Kidney (tissue), 14 donors: Measurements from ENCODE around the gene HAO2. TPM values are rescaled to one million over a fixed set of nuclear protein-coding genes. Genes with fewer than 3 reads are reported as not detected.

Experiments used
- DNase-seq, 5 donors: peaks; one replicate each; pipeline ENCODE4 v3.0.0-alpha.2; 2013 to 2020
- FAIRE-seq: peaks from 2 replicates; lab custom pipeline; 2012; peaks lifted over from hg19 to GRCh38; lab: Jason Lieb, UNC
- H3K27ac ChIP-seq, 2 donors: one replicate each; pipeline ENCODE4 v1.7.0; 2013; ENCODE audit warnings: low read depth in 2 of 2, low read length in 2 of 2, inconsistent platforms in 1 of 2
- H3K27me3 ChIP-seq: one replicate; pipeline ENCODE4 v1.7.1; 2013; ENCODE audit warnings: low read length, inconsistent platforms; ENCODE audit not compliant: control insufficient read depth, insufficient read depth
- H3K36me3 ChIP-seq, 3 donors: one replicate each; pipeline versions ENCODE4 v1.7.0 to v1.7.1; 2013; ENCODE audit warnings: low read length in 3 of 3, control low read depth in 1 of 3, inconsistent platforms in 1 of 3; ENCODE audit not compliant: insufficient read depth in 3 of 3, control insufficient read depth in 2 of 3
- H3K4me1 ChIP-seq, 3 donors: one replicate each; pipeline versions ENCODE4 v1.7.0 to v1.7.1; 2013; ENCODE audit warnings: low read length in 3 of 3, inconsistent platforms in 1 of 3, low read depth in 1 of 3; ENCODE audit not compliant: control insufficient read depth in 2 of 3, insufficient read depth in 2 of 3
- H3K4me3 ChIP-seq, 3 donors: one replicate each; pipeline versions ENCODE4 v1.7.0 to v1.8.1; 2013; ENCODE audit warnings: low read length in 3 of 3, control low read depth in 1 of 3, inconsistent platforms in 1 of 3
- H3K9ac ChIP-seq, 3 donors: one replicate each; pipeline versions ENCODE4 v1.7.0 to v1.7.1; 2013; ENCODE audit warnings: low read length in 3 of 3, control low read depth in 1 of 3, inconsistent platforms in 1 of 3
- H3K9me3 ChIP-seq, 3 donors: one replicate each; pipeline versions ENCODE4 v1.7.0 to v1.7.1; 2013; ENCODE audit warnings: low read length in 3 of 3, control low read depth in 1 of 3, inconsistent platforms in 1 of 3; ENCODE audit not compliant: control insufficient read depth in 2 of 3, insufficient read depth in 1 of 3
- intact Hi-C: fragments of 100-400 bp; cut with DNase I; formaldehyde crosslinking; loops from one replicate; pipeline ENCODE4 v1.11.1; 2022
- polyA plus RNA-seq: library from polyadenylated mRNA; stranded (reverse); fragments of 350-450 nt; fragmentation: Illumina TruSeq; extraction: RNeasy Lipid Tissue Mini Kit (QIAGEN cat#74804); gene quantifications from one replicate; pipeline ENCODE4 v1.2.3, GENCODE V29; 2014; ENCODE audit warnings: low read depth, low replicate concordance; ENCODE audit not compliant: insufficient read depth
- total RNA-seq: library from RNA; stranded (reverse); fragmentation: NEBNext Ultra II Directional; extraction: Animal tissue kit (Norgen Biotek cat#: 25700); gene quantifications from one replicate; pipeline ENCODE4 v1.2.1, GENCODE V29; 2021
- TF ChIP-seq, protein P1 (sequence below): IDR thresholded peaks from 3 replicates; pipeline ENCODE4 v1.5.1; 2012; ENCODE audit warnings: mild to moderate bottlenecking, moderate library complexity, borderline replicate concordance; ENCODE audit not compliant: insufficient read depth; ENCODE audit errors: extremely low read depth
- donor health status: control.
- donor health status: control.
- donor health status: control.
- donor health status: control.
- donor health status: control.
- donor health status: DM: yes; HTN: yes; CAD: no.
- donor health status: Normal renal cell carcinoma (clear cell type).

HAO2 gene
- total and polyA plus RNA-seq, 2 donors from 2014 or later = 1.9 to 183 TPM

DNA sequence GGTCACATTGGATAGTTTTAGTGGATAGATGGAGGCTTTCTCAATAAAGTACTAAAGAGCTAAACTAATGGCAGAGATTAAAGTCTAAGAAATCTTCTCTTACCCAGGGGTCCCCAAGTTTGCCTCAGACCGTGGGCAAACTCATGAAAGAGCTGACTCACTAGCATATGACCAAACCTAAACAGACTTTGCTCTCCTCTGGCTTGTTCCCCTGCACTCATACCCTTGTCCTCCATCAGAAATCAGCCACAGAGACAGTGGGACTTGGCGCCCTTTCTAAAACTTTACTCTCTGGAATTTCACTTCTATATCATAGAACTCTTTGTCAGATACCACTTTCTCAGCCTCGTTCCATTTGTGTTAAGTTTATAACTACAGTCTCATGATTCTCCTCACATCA, 29.4 kb downstream of the HAO2 start:
- H3K4me3 ChIP-seq = no peak overlapping the region
- FAIRE-seq (no peak), DNase-seq (no peak)
- intact Hi-C loops = no loop called here
- H3K36me3 ChIP-seq = peaks cover 0 to 7% (median 3%) of the 10 kb centered on the region in 3 donors
- TF ChIP-seq, protein P1, sequence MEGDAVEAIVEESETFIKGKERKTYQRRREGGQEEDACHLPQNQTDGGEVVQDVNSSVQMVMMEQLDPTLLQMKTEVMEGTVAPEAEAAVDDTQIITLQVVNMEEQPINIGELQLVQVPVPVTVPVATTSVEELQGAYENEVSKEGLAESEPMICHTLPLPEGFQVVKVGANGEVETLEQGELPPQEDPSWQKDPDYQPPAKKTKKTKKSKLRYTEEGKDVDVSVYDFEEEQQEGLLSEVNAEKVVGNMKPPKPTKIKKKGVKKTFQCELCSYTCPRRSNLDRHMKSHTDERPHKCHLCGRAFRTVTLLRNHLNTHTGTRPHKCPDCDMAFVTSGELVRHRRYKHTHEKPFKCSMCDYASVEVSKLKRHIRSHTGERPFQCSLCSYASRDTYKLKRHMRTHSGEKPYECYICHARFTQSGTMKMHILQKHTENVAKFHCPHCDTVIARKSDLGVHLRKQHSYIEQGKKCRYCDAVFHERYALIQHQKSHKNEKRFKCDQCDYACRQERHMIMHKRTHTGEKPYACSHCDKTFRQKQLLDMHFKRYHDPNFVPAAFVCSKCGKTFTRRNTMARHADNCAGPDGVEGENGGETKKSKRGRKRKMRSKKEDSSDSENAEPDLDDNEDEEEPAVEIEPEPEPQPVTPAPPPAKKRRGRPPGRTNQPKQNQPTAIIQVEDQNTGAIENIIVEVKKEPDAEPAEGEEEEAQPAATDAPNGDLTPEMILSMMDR = no peak
- H3K9me3 ChIP-seq = no peaks in the 10 kb centered on the region
- no peak overlapping the region for H3K27ac ChIP-seq
- no peaks in the 10 kb centered on the region for H3K4me1 ChIP-seq
- no peak overlapping the region for H3K9ac ChIP-seq
- H3K27me3 ChIP-seq = no peaks in the 10 kb centered on the region

DNA sequence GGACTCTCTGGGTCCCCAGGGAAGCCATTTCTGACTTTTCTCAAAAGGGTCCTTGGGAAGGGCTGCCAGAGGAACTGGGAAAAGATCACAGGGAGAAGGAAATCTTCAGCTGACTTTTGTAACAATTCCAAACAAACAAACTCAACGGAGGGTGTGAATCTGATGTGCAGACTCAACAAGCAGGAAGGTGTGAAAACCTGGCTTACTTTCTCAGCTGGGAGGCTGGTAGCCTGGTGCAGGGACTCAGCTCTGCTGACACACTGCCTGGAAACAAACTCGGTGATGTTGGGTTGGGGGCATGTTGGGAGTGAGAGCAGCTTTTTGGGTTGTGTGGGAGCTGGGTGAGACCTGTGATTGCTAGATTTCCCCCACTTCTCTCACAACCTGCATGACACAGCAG, 36.2 kb downstream of the HAO2 start:
- H3K36me3 ChIP-seq = no peaks in the 10 kb centered on the region
- no peaks in the 10 kb centered on the region for H3K4me1 ChIP-seq
- no peak for FAIRE-seq
- TF ChIP-seq, protein P1 = no peak
- H3K9ac ChIP-seq = no peak overlapping the region
- no peak overlapping the region for H3K27ac ChIP-seq
- intact Hi-C loops = no loop called here
- DNase-seq = no peak
- H3K27me3 ChIP-seq = no peaks in the 10 kb centered on the region
- no peak overlapping the region for H3K4me3 ChIP-seq
- H3K9me3 ChIP-seq = peaks cover 0 to 16% (median 7%) of the 10 kb centered on the region in 3 donors

DNA sequence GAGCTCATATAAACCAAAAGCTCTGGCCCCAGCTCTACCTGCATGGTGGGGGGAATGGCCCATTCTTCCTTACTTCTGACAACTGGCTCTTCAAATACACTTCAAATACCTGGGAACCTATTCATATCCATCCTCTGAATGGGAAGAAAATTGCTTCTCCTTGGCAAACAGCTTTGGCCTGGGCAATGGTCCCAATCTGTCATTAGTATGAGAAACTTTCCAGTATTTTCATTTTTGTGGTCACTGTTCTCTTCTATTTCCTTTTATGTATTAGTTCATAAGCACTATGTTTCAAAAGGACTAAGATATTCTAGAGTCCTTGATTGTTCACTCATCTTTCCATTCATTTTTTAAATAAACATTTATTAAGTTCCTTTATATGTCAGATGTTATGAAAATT, 41.1 kb downstream of the HAO2 start:
- no peaks in the 10 kb centered on the region for H3K4me1 ChIP-seq
- TF ChIP-seq, protein P1 = no peak
- no peaks in the 10 kb centered on the region for H3K27me3 ChIP-seq
- peaks cover 0 to 10% (median 7%) of the 10 kb centered on the region in 3 donors for H3K9me3 ChIP-seq
- H3K9ac ChIP-seq = no peak overlapping the region
- intact Hi-C loops = no loop called here
- H3K27ac ChIP-seq = no peak overlapping the region
- no peaks in the 10 kb centered on the region for H3K36me3 ChIP-seq
- DNase-seq (no peak), FAIRE-seq (no peak)
- H3K4me3 ChIP-seq = no peak overlapping the region

DNA sequence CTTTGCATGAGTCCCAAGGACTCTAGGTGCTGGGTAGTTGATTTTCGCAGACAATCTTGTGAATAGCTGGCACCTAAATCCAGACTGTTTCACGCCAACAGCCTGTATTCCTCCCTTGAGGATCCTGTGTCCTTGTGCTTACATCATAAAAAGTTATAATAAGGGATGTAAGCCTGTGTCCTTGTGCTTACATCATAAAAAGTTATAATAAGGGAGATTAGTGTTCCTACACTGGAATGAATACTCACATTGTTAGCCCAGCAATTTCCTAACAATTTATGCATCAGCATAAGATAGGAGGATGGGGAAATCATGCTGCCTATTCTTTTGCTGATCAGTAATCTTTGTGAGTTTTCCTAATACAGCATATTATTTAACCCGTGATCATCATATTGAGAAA, 42.4 kb downstream of the HAO2 start:
- FAIRE-seq = no peak
- H3K9me3 ChIP-seq = peaks cover 0 to 7% (median 5%) of the 10 kb centered on the region in 3 donors
- H3K4me1 ChIP-seq = no peaks in the 10 kb centered on the region
- no peak overlapping the region for H3K9ac ChIP-seq
- H3K27me3 ChIP-seq = no peaks in the 10 kb centered on the region
- H3K4me3 ChIP-seq = no peak overlapping the region
- H3K36me3 ChIP-seq = no peaks in the 10 kb centered on the region
- no peak for DNase-seq
- TF ChIP-seq, protein P1 = no peak
- intact Hi-C loops = no loop called here
- no peak overlapping the region for H3K27ac ChIP-seq
